Measurements from ENCODE around the gene ARRB1. TPM values are rescaled to one million over a fixed set of nuclear protein-coding genes. Genes with fewer than 3 reads are reported as not detected.

Gene ARRB1
- total RNA-seq, 1 donor from 2014 or later, result 53.4 TPM

DNA sequence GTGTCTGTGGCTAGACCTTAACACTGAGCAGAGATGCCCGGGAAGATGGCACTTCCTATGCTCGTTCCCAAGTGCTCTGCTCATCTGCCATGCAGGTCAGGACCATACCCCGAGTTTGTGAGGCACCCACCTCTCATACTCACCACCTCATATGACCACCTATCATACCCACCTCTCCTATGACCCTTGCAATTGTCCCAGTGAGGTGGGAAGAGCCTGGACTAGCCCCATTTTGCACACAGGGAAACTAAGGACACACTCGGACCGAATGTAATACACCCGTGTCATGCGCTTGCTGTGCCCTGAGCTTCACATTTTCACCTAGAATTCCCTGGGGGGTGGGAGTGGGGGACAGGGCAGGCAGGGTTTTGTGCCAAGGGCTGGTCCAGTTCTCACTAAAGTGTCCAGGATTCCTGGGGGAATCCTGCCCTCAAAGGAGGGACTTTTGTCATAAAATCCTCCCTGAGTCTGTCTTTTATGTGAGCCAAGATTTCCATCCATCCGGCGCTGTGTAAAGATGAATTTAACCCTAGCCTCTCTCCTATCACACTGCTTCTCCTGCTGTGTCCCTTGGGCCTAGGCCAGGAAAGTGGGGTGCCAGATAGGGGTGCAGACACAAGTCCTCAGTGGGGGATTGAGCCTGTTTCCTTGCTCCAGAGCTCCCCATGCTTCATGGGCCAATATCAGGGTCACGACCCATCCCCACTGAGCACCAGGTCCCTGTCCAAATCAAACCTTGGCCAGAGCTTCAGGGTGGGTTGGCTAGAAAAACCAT is 90.9 kb downstream of the ARRB1 start:
- DNase-seq (ENCODE audit: low spot score), result no peak

DNA sequence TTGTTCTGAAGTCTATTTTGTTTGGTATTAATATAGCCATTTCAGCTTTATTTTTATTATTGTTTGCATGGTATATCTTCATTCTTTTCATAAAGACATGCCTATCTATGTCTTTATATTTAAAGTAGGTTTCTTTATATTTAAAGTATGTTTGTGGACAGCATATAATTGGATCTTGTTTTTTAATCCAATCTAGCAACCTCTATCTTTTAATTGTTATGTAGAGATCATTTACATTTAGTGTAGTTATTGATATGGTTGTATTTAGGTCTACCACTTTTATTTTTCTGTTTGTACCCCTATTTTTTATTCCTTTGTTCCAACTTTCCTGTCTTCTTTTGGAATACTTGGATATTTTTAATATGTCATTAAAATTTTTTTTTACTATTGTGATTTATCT is 97.1 kb downstream of the ARRB1 start:
- no peak for DNase-seq (ENCODE audit: low spot score)

DNA sequence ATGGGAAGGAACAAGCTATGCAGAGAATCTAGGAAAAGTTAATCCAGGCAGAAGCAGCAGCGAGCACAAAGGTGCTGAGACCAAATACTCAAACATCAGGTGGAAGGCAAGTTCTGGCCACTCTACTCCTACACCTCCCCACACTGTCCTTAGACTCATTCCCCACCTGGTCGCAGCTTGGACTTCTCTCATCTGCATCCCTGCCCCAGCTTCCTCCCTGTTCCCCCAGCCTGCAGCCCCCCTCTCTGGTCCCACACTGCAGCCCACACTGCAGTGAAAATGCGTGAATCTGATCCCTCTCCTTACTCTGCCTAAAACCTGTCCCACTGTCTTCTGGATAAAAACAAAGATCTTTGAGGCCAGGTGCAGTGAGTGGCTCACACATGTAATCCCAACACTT is 101.8 kb downstream of the ARRB1 start:
- DNase-seq (ENCODE audit: low spot score), result no peak

DNA sequence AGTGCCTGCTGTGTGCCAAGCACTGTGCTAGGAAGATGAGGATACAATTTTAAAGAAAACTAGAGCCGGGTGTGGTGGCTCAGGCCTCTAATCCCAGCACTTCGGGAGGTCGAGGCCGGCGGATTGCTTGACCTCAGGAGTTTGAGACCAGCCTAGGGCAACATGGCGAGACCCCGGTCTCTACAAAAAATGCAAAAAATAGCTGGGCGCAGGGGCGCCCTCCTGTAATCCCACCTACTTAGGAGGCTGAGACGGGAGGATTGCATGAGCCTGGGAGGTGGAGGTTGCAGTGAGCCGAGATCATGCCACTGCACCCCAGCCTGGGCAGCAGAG is 102.6 kb downstream of the ARRB1 start:
- DNase-seq (ENCODE audit: low spot score), result no peak

DNA sequence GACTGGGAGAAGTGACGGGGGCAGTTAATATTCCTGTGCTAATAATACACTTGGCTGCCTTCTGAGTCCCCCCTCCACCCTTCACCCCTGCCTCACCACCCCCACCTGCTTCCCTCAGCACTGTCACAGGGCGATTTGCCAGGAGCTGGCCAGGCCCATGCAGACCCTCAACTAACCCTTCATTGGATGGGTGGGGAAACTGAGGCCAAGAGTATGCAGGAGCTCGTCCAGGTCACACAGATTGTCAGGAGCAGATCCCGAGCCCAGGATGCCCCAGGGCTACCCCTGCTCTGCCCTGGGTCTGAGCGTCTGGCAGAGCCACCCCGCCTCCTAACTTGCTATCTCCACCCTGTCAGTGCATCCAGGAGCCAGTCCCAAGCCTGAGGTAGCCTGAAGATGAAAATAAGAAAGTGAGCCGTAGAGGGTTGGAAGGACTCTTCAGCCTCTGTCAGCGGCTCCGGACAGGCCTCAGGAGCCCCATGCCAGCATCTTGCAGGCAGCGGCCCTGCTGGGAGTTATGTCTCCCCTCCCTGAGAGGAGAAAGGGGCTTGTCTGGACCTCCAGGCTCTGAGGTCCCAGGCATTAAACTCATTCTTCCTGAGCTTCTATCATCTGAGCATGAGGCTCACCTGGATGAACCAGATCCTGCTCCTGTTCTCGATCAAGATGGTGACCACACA is 104.7 kb downstream of the ARRB1 start:
- DNase-seq (ENCODE audit: low spot score), result no peak

DNA sequence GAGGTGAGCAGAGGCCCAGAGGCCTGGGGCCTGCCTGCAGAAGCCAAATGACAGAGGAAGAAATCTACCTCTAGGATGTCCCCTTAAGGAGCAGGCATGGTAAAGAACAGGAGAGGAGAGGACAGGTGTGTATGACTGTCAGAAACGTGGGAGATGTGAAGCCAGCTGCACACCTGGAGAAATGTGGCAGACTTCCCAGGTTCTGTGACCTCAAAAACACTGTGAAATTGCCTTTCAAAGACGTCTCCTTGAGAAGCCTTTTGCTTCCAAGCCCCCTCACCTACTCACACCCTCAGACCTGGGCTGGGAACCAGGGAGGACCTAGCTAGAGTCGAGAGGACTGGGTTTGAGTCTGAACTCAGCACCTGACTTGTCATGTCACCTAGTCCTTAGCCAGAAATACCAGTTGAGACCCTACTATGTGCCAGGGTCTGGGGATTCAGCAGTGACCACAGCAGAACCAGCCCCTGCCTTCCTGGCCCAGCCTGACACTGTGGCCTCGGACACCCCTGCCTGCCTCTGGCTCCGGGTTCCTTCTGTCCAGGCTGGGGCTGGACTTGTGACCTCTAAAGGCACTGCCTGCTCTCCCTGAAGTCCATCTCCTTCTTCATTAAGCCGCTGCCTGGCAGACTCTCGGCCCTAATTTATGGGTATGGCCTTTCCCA is 105.3 kb downstream of the ARRB1 start:
- DNase-seq (ENCODE audit: low spot score), result no peak

DNA sequence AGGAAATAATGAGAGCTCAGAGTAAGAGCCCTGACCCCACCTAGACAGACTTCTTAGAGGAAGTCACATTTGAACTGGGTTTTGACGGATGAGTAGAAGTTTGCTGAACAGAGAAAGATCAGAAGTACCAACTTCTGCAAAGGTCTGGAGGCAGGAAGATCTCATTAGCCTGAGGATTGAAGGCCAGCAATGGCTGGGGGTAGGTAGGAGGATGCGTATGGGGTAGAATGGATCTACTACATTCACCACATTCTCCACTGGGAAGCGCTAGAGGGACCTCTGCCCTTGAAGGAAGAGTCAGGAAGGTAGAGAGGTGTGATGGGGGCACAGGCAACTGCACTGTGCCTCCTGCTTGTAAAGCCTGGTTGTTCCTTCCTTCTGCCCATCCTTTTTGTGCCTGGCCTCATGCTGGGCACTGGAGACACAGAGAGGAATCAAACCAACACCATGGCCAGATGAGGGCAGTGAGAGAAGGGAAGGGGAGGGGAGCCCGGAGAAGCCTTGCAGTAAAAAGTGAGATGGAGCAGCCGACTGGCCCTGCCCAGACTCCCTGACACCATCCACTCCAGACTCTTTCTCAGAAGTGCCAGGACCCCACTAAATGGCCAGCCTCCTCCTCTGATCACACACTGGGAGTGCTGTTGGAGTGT is 106.0 kb downstream of the ARRB1 start:
- no peak for DNase-seq (ENCODE audit: low spot score)

DNA sequence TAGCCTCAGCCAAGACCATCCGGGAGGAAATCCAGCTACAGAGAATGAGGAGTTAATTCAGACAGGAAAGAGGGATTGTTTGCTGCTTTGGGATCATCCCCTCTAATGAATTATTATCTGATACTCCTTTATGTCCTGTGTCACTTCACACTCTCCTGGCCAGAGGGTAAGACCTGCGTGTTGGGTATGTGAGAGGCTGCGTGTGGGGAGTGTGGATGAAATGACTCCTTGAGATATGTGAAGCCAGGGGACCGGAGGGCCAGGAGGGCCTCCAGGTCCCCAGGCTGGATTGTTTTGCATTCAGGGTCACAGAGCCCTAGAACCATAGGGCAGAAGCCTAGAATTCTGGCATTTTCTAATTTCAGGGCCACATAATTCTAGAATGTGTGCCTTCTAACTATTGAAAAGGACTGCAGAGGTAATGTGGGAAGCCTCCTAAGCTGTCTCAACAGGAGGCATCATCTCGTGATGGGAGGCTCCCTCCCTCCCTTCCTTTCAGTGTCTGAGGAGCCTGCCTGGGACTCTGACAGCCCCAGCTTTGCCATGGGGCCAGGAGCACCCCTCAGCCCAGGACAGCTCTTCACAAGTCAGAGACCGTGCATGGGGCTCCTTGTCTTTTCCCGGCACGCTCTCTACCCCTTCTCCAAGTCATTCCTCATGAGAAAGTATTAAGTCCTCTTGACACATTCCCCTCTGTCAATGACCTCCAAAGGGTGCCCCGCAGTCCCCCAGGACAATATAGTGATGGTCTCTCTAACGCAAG is 107.2 kb downstream of the ARRB1 start:
- DNase-seq (ENCODE audit: low spot score), result no peak

DNA sequence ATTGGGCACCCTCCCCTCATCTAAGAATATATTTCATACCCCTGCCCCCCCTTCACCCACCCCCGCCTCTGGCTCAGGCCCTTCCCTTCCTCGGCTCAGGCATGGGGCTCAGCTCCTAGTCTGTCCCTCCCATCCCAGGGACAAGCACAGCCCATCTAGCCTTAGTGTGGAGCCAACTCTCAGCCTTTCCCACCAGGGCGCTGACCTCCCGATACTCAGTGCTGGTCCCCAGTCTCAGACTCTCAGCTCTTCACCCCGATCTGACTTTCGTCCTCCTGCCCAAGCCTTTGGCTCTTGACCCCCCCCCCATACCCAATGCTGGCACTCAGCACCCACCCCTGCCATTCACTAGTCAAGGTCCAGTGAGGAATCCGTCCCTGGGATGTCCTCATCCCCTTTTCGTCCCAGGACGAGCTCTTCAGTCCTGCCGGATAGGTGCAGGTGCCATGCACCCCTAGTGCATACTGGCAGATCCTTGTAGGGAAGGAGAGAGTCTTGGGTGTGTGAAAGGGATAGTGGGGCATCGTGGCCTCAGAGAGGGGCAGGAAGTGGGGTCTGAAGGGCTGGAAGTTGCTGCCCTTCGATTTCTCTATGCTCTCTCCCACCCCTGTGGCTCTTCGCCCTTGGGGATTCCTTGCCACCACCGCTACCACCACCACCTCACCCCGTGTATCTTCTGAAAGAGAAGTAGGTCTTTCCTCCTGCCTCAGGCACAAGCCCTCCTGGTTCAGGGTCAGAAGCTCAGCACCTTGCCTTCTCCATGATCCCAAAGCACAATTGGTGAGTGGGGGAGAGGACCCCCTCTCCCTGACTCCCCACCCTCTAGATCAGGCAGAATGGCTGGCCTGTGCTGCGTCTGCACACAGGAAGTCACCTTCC is 108.5 kb downstream of the ARRB1 start:
- DNase-seq (ENCODE audit: low spot score), result no peak

DNA sequence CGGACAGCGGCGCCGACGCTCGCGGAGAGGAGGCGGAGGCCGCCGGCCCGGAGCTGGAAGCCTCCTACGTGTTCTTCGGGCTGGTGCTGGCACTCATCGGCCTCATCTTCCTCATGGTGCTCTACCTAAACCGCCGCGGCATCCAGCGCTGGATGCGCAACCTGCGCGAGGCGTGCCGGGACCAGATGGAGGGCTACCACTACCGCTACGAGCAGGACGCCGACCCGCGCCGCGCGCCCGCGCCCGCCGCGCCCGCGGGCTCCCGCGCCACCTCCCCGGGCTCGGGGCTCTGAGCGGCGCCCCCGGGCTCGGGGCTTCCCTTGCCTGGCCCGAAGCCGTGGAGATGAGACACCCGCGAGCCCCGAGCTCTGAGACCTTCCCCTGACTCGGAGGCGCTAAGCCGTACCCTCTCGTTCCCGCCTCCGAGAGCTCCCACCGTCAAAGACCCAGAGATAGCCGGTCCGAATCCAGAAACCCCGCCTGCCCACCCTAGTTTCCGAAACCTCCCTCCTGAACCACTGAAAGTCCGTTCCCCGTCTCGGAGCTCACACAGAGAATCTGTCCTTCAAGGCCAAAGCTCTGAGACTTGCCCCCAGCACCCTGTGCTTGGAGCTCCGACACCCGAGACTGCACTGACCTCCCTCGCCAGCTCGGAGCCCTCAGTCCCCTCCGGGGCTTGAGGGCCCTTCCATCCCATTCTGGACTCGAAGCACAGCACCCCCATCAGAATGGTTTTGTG is 109.4 kb downstream of the ARRB1 start:
- no peak for DNase-seq (ENCODE audit: low spot score)

DNA sequence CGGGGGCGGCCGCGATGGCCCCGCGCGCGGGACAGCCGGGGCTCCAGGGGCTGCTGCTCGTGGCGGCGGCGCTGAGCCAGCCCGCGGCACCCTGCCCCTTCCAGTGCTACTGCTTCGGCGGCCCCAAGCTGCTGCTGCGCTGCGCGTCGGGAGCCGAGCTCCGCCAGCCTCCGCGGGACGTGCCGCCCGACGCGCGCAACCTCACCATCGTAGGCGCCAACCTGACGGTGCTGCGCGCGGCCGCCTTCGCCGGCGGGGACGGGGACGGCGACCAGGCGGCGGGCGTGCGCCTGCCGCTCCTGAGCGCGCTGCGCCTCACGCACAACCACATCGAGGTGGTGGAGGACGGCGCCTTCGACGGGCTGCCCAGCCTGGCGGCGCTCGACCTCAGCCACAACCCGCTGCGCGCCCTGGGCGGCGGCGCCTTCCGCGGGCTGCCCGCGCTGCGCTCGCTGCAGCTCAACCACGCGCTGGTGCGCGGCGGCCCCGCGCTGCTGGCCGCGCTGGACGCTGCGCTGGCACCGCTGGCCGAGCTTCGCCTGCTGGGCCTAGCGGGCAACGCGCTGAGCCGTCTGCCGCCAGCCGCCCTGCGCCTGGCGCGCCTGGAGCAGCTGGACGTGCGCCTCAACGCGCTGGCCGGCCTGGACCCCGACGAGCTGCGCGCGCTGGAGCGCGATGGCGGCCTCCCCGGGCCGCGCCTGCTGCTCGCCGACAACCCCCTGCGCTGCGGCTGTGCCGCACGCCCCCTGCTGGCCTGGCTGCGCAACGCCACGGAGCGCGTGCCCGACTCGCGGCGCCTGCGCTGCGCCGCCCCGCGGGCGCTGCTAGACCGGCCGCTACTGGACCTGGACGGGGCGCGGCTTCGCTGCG is 110.2 kb downstream of the ARRB1 start:
- DNase-seq (ENCODE audit: low spot score), result peak; percentile 83

DNA sequence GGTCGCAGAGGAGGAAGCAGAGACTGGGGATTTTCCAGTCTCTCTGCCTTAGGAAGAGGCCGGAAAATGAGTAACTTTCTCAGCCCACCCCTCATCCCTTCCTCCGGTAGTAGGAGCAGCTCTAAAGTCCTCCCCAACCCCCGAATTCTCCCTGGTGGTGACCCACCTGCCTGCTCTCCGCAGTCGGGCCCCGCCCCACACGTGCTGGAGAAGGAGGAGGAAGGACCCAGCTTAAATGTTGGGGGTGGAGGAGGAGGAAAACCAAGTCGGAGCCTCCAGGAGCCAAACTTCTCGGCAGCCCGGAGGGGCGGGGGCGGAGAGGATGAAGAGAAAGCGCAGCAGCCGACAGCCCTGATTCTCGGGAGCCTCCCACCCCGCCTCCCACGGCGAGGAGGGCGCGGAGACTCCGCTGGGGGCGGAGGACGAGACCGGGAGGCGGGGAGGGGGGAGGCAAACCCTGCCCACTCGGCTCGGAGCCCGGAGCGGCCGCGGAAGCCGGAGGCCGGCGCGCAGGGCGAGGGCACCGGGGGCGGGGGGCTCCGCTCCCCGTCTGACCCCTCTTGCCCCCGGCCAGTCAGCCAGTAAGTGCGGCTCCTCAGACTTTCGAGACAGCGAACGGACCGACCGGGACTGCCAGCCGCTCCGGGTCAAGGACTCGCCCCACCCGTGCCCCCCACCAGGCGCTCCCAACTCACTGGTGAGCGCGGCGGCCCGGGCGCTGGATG is 111.0 kb downstream of the ARRB1 start, which contains the start of gene TPBGL:
Gene TPBGL (plus strand): TSS at position 464 of the 725 bp plus-strand sequence. CDS start 276 bp downstream, outside the sequence.
- no peak for DNase-seq (ENCODE audit: low spot score)

DNA sequence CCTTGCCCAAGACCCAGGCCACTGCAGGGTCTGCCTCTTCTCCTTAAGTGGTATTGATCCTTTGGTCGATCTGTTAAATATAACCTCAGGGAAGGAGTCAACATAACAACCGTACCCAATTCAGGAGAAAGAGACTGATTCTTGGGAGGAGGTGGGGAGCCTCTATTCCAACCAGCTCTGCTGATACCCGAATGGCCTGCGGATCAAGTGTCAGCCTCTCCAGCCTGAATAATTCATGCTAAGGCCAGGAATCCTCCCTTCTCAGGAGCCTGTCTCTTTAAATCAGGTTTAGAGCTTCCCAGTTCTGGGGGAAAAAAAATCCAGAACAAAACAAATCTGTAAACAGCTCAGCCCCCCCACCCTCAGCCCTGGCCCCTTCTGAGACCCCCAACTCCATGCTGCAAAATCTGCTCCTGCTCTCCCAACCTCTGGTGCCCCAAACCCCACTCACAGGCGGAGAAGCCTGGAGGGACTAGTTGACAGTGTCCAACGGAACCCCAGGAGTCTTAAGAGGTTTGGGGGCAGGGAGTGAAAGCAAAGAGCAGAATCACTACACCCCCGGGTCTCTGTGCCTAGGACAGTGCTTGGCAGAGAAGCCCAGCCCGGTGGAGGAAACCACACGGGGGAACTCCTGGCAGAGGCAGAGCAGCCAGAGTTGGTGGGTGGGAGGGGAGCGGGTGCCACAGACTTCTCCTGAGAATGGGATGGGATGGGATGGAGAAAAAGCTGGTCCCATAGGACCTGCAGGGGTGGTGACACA is 111.8 kb downstream of the ARRB1 start:
- no peak for DNase-seq (ENCODE audit: low spot score)

DNA sequence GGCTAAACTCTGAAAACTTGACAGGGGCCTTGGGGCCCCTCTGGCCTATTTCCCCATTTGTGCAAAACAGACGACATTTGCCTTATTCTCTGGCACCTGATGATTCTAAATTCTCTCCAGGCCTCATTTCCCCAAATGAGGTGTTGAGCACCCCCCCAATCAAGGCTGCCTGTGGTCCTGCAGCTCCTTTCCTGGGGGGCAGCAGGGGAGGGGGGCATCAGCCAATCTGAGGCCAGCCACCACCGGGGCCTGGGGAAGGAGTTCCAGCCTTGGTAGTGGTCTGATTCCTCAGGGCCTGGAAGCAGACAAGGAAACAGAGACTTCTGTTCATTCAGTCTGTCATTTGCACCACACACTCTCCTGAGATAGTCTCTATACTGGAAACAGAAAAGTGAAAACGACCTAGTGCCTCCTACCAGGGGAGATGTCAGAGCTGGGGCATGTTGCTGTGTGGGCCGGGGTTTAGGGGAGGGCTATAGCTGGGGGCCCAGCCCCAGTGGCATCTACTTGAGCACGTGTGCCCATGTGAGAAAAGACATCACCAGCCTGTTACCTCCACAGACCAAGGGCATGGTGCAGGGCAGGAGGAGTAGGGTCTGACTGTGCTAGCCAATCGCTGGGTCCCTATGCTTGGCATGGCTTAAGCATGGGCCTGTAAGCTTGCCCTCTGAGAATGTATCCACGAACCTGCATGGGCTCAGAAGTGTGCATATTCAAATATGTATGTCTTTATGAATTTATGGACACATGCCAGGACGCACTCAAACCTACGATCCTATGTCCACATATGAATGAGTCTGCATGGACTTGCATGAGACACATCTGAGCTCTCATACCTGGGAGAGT is 112.6 kb downstream of the ARRB1 start:
- no peak for DNase-seq (ENCODE audit: low spot score)

DNA sequence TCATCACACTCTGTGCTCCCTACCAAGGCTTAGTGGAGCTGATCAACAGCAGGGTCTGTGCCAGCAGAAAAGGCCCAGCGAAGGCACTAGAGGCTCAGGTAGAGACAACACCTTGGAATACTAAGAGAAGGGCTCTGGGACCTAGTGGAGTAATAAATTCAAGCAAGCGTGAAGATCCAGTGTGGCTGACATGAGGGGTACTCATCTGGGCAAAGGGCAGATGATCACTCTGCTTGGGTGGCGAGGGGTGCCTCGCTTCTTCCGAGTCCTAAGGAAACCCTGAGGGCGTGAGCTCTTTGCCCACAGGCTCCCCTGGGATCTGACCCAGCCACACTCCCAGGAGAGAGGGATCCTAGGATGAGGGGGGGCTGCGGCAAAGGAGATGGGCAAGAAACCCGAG is 114.4 kb downstream of the ARRB1 start:
- DNase-seq (ENCODE audit: low spot score), result no peak

DNA sequence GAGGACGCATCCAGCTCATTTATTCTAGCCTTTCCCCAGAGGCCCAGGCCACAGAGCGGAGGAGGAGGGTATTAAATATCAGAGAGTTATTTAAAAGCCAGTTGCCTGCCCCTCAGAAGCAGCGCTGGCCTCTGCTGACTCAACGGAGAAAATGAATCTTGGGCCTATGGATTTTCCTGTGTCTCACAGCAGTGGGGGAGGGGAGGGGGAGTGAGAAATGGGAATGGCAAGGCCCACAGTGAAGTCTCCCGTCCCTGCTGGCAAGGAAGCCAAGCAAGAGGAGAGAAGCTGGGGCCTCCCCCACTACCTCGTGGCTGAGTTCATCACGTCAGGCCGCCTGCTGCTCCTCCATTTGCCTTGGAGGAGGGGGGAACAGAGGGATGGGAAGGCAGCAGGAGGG is 115.4 kb downstream of the ARRB1 start:
- no peak for DNase-seq (ENCODE audit: low spot score)

DNA sequence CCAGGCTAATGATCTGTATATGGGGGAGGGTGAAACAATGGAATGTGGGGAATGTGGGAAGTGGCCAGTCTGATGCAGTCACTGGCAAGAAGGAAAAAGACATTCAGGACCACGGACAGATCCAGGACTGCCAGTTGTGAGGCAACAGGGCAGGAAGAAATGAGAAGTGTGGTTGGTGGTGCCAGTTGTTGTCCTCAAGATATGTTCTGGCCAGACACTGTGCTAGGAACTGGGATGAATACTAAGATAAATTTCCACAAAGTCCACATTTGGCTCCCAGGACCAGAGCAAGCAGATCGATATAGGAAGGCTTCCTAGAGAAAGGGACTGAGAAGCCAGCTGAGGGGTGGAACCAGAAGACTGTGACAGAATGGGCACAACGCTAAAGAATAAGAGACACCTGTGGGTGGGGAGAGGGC is 117.7 kb downstream of the ARRB1 start:
- no peak for DNase-seq (ENCODE audit: low spot score)
